ENCODE measurements around the gene EIF4E1B.
"Not testable (repeated sequence)": the region's sequence is repeated elsewhere in the genome, so short reads cannot be mapped to it uniquely, and the experiment has no call there.

Gene EIF4E1B

DNA sequence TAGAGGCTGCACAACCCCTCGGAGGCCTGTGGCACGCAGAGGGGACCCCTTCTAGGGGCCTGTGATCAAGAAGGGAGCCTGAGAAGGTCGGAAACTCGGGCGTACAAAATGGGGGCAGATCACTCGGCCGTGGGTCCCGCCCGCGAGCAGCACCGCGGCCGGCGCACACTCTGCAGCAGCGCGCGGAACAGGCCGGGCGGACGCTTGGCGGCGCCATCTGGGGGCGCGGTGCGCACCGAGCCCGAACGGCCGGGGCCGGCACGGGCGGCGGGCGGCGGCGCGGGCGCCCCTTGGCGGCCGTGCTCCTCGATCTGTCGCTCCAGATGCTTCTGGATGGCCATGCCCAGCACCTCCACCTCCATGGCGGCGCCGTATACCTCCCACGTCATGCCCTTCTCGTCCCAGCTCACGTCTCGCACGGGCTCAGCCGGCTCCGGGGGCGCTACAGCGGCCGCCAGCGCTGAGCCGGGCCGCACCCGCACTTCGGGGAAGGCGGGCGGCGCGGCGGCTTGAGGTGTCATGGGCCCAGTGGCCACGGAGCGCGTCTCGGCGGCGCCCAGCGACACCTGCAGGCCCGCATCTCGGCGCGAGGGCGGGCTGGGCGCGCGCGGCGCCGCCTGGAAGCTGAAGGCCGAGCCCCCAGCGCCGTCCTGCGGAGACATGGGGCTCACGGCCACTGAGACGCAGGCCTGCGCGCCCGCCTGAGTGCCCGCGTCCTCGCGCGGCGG is 33.6 kb upstream of the EIF4E1B start:
- no peak for TF ChIP-seq CTCF (IDR thresholded peaks at IDR 0.05; ENCODE audit: control insufficient read depth, insufficient read depth, low read depth, low read length, missing control alignments)
- DNase-seq (ENCODE audit: low read depth), result no peak
- no peak overlapping the region for H3K4me3 ChIP-seq (ENCODE audit: control insufficient read depth, low read depth, low read length)

- no peak for TF ChIP-seq CTCF (IDR thresholded peaks at IDR 0.05; ENCODE audit: control insufficient read depth, insufficient read depth, low read depth, low read length, missing control alignments)
- no peak overlapping the region for H3K4me3 ChIP-seq (ENCODE audit: control insufficient read depth, low read depth, low read length)
- DNase-seq (ENCODE audit: low read depth), result no peak
Observed at GRCh38 chr5:176597417-176598389, 32.8 kb upstream of the EIF4E1B start.

- DNase-seq (ENCODE audit: low read depth); H3K4me3 ChIP-seq (ENCODE audit: control insufficient read depth, low read depth, low read length): not testable (repeated sequence)
Observed at GRCh38 chr5:176599749-176600430, 30.6 kb upstream of the EIF4E1B start.

GRCh38 chr5:176601901-176602482 is 28.5 kb upstream of the EIF4E1B start:
- DNase-seq (ENCODE audit: low read depth), result no peak
- H3K4me3 ChIP-seq (ENCODE audit: control insufficient read depth, low read depth, low read length), result no peak overlapping the region
- TF ChIP-seq CTCF (IDR thresholded peaks at IDR 0.05; ENCODE audit: control insufficient read depth, insufficient read depth, low read depth, low read length, missing control alignments), result no peak

DNA sequence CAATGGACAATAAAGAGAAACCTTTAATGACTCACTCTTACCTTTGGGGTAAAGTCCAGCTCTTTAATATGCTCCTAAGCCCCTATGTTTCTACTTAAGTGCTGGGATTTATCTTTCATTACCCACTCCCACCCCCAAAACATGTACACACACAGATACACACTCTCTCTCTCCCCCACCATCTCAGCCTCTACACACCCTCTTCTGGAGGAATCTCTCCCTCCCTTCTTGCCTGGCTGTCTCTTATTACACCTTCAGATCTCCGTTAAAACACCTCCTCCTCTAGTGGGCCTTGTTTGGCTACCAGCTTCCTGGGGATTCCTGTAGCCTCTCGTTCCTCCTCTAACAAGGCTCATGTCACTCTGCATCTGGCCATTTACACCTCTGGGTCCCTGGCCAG is 27.4 kb upstream of the EIF4E1B start:
- no peak for DNase-seq (ENCODE audit: low read depth)
- no peak for TF ChIP-seq CTCF (IDR thresholded peaks at IDR 0.05; ENCODE audit: control insufficient read depth, insufficient read depth, low read depth, low read length, missing control alignments)
- H3K4me3 ChIP-seq (ENCODE audit: control insufficient read depth, low read depth, low read length), result no peak overlapping the region

DNA sequence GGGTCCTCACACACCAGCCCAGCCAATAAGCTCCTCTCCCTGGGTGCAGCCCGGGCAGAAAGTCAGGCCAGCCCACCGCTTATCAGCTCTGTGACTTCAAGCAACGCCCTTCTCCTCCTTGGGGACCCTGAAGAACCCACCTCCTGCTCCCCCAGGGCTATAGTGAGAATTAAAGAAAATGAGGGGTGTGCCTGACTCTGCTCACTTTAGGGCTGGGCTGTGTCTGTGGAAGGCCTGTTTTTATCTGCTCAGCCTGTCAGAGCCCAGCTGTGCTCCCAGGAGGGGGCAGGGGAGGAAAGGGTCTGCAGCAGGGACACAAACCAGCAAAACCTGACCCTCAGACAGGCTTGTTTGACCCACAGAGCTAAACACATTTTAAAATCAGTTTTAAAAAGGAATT is 24.4 kb upstream of the EIF4E1B start:
- H3K4me3 ChIP-seq (ENCODE audit: control insufficient read depth, low read depth, low read length), result no peak overlapping the region
- no peak for DNase-seq (ENCODE audit: low read depth)
- TF ChIP-seq CTCF (IDR thresholded peaks at IDR 0.05; ENCODE audit: control insufficient read depth, insufficient read depth, low read depth, low read length, missing control alignments), result no peak

Data from AG09309 (cell line).